ENCODE data around the gene PTPRT. TPM values are rescaled to one million over a fixed set of nuclear protein-coding genes. Genes with fewer than 3 reads are reported as not detected.

PTPRT gene
- total and polyA plus RNA-seq, 2 of the 13 experiments (the other 11 are each of a cell fraction or from before 2014, with no cell fraction given), result under 0.01 to 0.09 TPM

DNA sequence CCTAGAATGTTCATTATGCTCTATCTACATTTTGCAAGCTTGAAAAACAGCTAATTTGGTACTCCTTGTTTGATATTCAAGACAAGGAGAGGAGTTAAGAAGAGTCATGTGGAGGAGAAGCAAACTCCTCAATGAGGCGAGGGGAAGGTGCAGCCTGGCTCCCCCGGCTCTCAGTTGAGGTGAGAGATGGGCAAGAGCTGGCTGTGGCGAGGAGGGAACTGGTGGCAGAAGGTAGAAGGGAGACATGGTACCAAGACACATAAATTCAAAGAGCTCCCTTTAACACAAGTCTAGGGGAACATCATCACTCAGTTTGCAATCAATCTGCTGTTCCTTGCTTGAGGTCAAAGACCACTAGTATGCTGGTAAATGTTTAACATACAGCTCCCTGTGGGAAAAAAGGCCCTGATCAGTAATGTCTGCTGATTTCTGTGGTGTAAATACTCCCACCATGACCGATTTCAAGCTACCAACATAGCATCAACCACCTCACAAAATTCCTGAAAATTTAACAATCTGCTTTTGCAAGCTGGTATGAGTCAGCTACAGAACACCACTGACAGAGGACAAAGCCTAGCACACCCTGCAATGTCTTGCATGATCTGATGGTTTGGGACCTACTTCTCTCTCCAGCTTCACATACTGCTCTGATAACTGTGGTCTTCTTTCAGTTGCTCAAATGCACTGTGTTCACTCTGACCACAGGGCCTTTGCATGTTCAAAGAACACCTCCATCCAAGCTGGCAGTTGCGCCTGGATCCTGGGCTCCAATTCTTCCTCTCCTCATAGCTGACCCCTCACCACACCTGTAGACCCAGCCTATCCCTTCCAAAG is 1055.2 kb downstream of the PTPRT start (continued):
- TF ChIP-seq, protein P1, sequence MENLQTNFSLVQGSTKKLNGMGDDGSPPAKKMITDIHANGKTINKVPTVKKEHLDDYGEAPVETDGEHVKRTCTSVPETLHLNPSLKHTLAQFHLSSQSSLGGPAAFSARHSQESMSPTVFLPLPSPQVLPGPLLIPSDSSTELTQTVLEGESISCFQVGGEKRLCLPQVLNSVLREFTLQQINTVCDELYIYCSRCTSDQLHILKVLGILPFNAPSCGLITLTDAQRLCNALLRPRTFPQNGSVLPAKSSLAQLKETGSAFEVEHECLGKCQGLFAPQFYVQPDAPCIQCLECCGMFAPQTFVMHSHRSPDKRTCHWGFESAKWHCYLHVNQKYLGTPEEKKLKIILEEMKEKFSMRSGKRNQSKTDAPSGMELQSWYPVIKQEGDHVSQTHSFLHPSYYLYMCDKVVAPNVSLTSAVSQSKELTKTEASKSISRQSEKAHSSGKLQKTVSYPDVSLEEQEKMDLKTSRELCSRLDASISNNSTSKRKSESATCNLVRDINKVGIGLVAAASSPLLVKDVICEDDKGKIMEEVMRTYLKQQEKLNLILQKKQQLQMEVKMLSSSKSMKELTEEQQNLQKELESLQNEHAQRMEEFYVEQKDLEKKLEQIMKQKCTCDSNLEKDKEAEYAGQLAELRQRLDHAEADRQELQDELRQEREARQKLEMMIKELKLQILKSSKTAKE (CRISPR knock-in tag; IDR thresholded peaks at IDR 0.05; ENCODE audit: borderline replicate concordance), result no peak
- peak; percentile 31; the same call in 1 of the 2 replicates for TF ChIP-seq HOXA3 (CRISPR knock-in tag; IDR thresholded peaks at IDR 0.05)
- TF ChIP-seq, protein P2, sequence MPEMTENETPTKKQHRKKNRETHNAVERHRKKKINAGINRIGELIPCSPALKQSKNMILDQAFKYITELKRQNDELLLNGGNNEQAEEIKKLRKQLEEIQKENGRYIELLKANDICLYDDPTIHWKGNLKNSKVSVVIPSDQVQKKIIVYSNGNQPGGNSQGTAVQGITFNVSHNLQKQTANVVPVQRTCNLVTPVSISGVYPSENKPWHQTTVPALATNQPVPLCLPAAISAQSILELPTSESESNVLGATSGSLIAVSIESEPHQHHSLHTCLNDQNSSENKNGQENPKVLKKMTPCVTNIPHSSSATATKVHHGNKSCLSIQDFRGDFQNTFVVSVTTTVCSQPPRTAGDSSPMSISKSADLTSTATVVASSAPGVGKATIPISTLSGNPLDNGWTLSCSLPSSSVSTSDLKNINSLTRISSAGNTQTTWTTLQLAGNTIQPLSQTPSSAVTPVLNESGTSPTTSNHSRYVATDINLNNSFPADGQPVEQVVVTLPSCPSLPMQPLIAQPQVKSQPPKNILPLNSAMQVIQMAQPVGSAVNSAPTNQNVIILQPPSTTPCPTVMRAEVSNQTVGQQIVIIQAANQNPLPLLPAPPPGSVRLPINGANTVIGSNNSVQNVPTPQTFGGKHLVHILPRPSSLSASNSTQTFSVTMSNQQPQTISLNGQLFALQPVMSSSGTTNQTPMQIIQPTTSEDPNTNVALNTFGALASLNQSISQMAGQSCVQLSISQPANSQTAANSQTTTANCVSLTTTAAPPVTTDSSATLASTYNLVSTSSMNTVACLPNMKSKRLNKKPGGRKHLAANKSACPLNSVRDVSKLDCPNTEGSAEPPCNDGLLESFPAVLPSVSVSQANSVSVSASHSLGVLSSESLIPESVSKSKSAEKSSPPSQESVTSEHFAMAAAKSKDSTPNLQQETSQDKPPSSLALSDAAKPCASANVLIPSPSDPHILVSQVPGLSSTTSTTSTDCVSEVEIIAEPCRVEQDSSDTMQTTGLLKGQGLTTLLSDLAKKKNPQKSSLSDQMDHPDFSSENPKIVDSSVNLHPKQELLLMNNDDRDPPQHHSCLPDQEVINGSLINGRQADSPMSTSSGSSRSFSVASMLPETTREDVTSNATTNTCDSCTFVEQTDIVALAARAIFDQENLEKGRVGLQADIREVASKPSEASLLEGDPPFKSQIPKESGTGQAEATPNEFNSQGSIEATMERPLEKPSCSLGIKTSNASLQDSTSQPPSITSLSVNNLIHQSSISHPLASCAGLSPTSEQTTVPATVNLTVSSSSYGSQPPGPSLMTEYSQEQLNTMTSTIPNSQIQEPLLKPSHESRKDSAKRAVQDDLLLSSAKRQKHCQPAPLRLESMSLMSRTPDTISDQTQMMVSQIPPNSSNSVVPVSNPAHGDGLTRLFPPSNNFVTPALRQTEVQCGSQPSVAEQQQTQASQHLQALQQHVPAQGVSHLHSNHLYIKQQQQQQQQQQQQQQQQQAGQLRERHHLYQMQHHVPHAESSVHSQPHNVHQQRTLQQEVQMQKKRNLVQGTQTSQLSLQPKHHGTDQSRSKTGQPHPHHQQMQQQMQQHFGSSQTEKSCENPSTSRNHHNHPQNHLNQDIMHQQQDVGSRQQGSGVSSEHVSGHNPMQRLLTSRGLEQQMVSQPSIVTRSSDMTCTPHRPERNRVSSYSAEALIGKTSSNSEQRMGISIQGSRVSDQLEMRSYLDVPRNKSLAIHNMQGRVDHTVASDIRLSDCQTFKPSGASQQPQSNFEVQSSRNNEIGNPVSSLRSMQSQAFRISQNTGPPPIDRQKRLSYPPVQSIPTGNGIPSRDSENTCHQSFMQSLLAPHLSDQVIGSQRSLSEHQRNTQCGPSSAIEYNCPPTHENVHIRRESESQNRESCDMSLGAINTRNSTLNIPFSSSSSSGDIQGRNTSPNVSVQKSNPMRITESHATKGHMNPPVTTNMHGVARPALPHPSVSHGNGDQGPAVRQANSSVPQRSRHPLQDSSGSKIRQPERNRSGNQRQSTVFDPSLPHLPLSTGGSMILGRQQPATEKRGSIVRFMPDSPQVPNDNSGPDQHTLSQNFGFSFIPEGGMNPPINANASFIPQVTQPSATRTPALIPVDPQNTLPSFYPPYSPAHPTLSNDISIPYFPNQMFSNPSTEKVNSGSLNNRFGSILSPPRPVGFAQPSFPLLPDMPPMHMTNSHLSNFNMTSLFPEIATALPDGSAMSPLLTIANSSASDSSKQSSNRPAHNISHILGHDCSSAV (CRISPR knock-in tag; IDR thresholded peaks at IDR 0.05; ENCODE audit: borderline replicate concordance), result no peak
- TF ChIP-seq, protein P3, sequence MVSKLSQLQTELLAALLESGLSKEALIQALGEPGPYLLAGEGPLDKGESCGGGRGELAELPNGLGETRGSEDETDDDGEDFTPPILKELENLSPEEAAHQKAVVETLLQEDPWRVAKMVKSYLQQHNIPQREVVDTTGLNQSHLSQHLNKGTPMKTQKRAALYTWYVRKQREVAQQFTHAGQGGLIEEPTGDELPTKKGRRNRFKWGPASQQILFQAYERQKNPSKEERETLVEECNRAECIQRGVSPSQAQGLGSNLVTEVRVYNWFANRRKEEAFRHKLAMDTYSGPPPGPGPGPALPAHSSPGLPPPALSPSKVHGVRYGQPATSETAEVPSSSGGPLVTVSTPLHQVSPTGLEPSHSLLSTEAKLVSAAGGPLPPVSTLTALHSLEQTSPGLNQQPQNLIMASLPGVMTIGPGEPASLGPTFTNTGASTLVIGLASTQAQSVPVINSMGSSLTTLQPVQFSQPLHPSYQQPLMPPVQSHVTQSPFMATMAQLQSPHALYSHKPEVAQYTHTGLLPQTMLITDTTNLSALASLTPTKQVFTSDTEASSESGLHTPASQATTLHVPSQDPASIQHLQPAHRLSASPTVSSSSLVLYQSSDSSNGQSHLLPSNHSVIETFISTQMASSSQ (IDR thresholded peaks at IDR 0.05; ENCODE audit: low read depth), result peak; percentile 96
- TF ChIP-seq, protein P3 (CRISPR knock-in tag; IDR thresholded peaks at IDR 0.05; ENCODE audit: borderline replicate concordance), result peak; percentile 95
- TF ChIP-seq MEIS2 (CRISPR knock-in tag; IDR thresholded peaks at IDR 0.05), result no peak
- TF ChIP-seq, protein P4, sequence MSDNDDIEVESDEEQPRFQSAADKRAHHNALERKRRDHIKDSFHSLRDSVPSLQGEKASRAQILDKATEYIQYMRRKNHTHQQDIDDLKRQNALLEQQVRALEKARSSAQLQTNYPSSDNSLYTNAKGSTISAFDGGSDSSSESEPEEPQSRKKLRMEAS (IDR thresholded peaks at IDR 0.05), result no peak
- TF ChIP-seq MAFG (CRISPR knock-in tag; IDR thresholded peaks at IDR 0.05), result no peak
- TF ChIP-seq, protein P5, sequence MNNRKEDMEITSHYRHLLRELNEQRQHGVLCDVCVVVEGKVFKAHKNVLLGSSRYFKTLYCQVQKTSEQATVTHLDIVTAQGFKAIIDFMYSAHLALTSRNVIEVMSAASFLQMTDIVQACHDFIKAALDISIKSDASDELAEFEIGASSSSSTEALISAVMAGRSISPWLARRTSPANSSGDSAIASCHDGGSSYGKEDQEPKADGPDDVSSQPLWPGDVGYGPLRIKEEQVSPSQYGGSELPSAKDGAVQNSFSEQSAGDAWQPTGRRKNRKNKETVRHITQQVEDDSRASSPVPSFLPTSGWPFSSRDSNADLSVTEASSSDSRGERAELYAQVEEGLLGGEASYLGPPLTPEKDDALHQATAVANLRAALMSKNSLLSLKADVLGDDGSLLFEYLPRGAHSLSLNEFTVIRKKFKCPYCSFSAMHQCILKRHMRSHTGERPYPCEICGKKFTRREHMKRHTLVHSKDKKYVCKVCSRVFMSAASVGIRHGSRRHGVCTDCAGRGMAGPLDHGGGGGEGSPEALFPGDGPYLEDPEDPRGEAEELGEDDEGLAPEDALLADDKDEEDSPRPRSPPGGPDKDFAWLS (CRISPR knock-in tag; IDR thresholded peaks at IDR 0.05; ENCODE audit: borderline replicate concordance), result no peak
